ENCODE results near the gene C3orf49.

DNA sequence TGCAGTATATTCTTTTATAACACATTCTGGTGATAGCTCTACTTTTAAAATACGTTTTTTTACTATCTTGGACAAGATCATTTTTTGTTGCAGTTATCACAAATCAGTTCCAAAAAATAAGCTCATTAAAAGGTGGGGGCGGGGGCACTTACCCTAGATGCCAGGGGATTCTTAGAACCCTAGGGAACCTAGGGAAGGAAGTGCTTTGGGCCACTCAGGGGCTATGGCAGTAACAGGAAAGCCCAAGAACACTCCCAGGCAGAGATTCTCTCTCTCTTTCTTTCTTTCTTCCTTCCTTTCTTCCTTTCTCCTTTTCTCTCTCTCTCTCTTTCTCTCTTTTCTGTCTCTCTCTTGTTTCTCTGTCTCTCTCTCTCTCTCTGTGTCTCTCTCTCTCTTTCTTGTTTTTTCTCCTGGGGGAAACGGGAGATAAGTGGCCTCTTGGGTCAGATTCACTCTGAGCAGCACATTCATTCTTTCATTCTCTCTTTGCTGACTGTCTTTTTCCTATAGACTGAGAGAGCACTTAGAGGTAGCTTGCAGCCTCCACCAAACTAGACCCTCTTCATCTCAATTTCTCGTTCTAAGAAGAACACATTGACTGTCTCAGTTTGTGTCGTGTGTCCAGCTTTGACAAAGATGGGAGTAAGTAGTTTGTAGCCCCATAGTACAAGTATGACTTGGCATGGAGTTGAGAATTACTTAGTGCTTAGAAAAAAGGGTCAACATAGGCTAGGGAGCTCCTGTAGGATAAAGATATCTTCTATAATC lies 76.5 kb downstream of the C3orf49 start:
- TF ChIP-seq POLR2A (IDR thresholded peaks at IDR 0.05) (no peak), CTCF (IDR thresholded peaks at IDR 0.05) (no peak)

All from adrenal gland (tissue), 5 donors.